Stomach (tissue), 9 donors: ENCODE measurements around the gene NFIC. TPM values are rescaled to one million over a fixed set of nuclear protein-coding genes. Genes with fewer than 3 reads are reported as not detected.
A peak's percentile ranks its signal among the peaks of the same experiment; 100 is the strongest.

Source experiments
- DNase-seq, 2 donors: peaks; one replicate each; pipeline versions ENCODE4 v3.0.0 to v3.0.0-alpha.2; 2013 to 2019
- H3K27ac ChIP-seq, 5 donors: fragments of 200-600 bp in 4 of 5; sonication (generic) in 4 of 5; one replicate each; pipeline ENCODE4 v1.5.1; 2013 to 2019; ENCODE audit warnings: mild to moderate bottlenecking in 1 of 5, moderate library complexity in 1 of 5
- H3K27me3 ChIP-seq, 3 donors: fragments of 200-600 bp; sonication (generic); one replicate each; pipeline ENCODE4 v1.5.1; 2017 to 2019; ENCODE audit warnings: mixed run types in 1 of 3
- H3K36me3 ChIP-seq, 4 donors: fragments of 200-600 bp; sonication (generic); 1 replicate in 3 of 4; 2 replicates in 1 of 4; pipeline ENCODE4 v1.5.1; 2016 to 2019
- H3K4me1 ChIP-seq, 4 donors: fragments of 200-600 bp; sonication (generic); one replicate each; pipeline ENCODE4 v1.5.1; 2016 to 2019
- H3K4me3 ChIP-seq, 4 donors: fragments of 200-600 bp; sonication (generic) in 3 of 4; one replicate each; pipeline ENCODE4 v1.5.1; 2016 to 2019; ENCODE audit warnings: mild to moderate bottlenecking in 1 of 4
- H3K9me3 ChIP-seq, 4 donors: fragments of 200-600 bp; sonication (generic); one replicate each; pipeline ENCODE4 v1.5.1; 2016 to 2019
- EP300 ChIP-seq: sonication (generic); formaldehyde crosslinking; IDR thresholded peaks from one replicate; pipeline ENCODE4 v1.6.1; 2017; ENCODE audit warnings: antibody characterized with exemption
- POLR2A ChIP-seq, 4 donors: fragments of 450-650 bp; IDR thresholded peaks; one replicate each; pipeline ENCODE4 v1.6.1; 2016; ENCODE audit warnings: antibody characterized with exemption in 4 of 4, control low read depth in 2 of 4, mild to moderate bottlenecking in 1 of 4, moderate library complexity in 1 of 4
- POLR2AphosphoS5 ChIP-seq, 3 donors: sonication (generic); formaldehyde crosslinking; IDR thresholded peaks; one replicate each; pipeline ENCODE4 v1.6.1; 2016; ENCODE audit warnings: antibody characterized with exemption in 3 of 3
- WGBS, 5 donors: extraction: QIAGEN DNeasy Blood & Tissue Kit in 3 of 5; methylation state at CpG; one replicate each; pipeline versions ENCODE4 v1.1.5 to v1.1.7; 2013 to 2018; 5-methylcytosine and 5-hydroxymethylcytosine counted together
- intact Hi-C: fragments of 100-400 bp; cut with DNase I; formaldehyde crosslinking; loops from one replicate; pipeline ENCODE4 v1.15.1; 2023; ENCODE audit warnings: low total_unique reads
- polyA plus RNA-seq, 3 donors: library from polyadenylated mRNA; stranded (reverse); fragments of 200-250 nt; gene quantifications; one replicate each; pipeline ENCODE4 v1.2.3, GENCODE V29; 2013
- total RNA-seq, 5 donors: library from RNA; depleted of rRNA; stranded (reverse); fragments of >200 nt; gene quantifications; one replicate each; pipeline versions ENCODE4 v1.1.0 to v1.2.3, GENCODE V29; 2014 to 2016
- TF ChIP-seq, protein P1 (sequence below), 7 experiments: fragments of 450-650 bp in 4 of 7; fragments of 200-600 bp in 3 of 7; sonication (generic) in 3 of 7; IDR thresholded peaks; one replicate each; pipeline ENCODE4 v1.5.1; 2016 to 2019; ENCODE audit warnings: antibody characterized with exemption in 7 of 7, control low read depth in 2 of 7, mild to moderate bottlenecking in 1 of 7
- donor health status: healthy with polysubstance abuse.
- donor health status: Bipolar disorder and iron deficiency.
- donor health status: healthy.

NFIC gene
- total and polyA plus RNA-seq, 8 donors, result 16.7 to 251 (median 47.8) TPM

DNA sequence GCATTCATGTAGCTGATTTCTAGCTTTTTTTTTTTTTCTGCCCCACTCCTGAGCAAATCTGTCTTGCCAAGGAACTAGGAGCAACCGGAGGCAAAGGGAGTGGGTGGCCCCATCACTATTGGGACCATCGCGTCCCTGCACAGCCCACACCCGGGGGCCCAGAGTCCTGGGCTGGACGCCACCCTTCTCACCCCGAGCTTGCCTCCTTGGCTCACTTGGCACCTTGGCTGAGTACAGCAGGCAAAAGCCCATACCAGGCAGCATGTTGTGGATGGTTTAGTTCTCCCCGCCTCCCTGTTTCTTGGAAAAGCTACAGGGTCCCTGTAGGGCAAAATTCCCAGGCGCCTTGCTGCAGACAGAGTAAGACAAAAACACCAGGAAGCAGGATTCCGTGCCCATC, 100.3 kb downstream of the NFIC start:
- DNase-seq, result no peak
- Histone ChIP-seq H3K36me3 (peaks cover 24 to 42% (median 35%) of the 10 kb centered on the region in 4 donors), H3K9me3 (no peaks in the 10 kb centered on the region), H3K27me3 (no peaks in the 10 kb centered on the region), H3K4me3 (no peak overlapping the region), H3K27ac (peak overlapping the region in 4 of 5 donors; percentile 13 to 70 (median 39)), H3K4me1 (peaks cover 6 to 72% (median 33%) of the 10 kb centered on the region in 4 donors)
- 72 to 90% (median 85%) methylated on average over 9 of the region's 9 CpGs for WGBS, 5 donors
- TF ChIP-seq, protein P1, sequence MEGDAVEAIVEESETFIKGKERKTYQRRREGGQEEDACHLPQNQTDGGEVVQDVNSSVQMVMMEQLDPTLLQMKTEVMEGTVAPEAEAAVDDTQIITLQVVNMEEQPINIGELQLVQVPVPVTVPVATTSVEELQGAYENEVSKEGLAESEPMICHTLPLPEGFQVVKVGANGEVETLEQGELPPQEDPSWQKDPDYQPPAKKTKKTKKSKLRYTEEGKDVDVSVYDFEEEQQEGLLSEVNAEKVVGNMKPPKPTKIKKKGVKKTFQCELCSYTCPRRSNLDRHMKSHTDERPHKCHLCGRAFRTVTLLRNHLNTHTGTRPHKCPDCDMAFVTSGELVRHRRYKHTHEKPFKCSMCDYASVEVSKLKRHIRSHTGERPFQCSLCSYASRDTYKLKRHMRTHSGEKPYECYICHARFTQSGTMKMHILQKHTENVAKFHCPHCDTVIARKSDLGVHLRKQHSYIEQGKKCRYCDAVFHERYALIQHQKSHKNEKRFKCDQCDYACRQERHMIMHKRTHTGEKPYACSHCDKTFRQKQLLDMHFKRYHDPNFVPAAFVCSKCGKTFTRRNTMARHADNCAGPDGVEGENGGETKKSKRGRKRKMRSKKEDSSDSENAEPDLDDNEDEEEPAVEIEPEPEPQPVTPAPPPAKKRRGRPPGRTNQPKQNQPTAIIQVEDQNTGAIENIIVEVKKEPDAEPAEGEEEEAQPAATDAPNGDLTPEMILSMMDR (IDR thresholded peaks at IDR 0.05), result no peak
- TF ChIP-seq POLR2AphosphoS5 (IDR thresholded peaks at IDR 0.05), result peak in 1 of 3 donors; percentile 40
- TF ChIP-seq EP300, result no peak
- TF ChIP-seq POLR2A (IDR thresholded peaks at IDR 0.05), result no peak
- intact Hi-C loops, result no loop called here

DNA sequence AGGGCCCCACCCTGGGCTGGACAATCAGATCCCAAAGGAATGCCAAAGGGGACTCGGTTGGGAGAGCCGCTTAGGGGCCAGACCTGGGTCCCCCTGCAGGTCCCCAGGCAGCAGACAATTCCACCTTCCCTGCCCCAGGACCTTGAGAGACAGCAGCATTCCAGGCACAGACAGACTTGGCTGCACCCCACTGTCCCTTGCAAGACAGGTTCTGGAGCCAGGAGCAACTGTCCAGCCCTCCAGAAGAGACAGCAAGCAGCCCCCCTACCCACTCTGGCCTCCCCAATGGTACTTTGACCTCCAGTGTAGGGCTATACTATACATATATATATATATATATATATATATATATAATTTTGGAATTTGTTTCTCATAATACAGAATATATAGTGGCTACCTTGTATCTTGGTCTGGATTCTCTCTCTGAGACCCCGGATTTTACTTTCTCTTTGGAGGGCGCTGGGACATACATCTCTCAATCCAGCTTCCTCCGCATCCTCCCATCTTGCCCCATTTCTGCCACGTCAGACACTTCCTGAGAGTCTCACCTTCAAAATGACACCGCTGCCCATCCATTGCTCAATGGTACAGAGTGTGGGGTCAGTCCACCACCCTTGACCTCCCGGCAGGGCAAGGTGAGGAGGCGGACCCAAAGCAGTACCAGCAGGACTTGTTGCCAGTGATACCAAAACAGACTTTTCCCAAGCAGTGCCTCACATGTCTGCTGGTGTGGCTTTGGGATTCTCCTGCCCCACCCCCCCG, 101.2 kb downstream of the NFIC start:
- Histone ChIP-seq H3K4me1 (peaks cover 12 to 81% (median 43%) of the 10 kb centered on the region in 4 donors), H3K36me3 (peaks cover 16 to 32% (median 26%) of the 10 kb centered on the region in 4 donors), H3K27ac (peak overlapping the region in 3 of 5 donors; percentile 39 to 70 (median 67)), H3K27me3 (no peaks in the 10 kb centered on the region), H3K9me3 (no peaks in the 10 kb centered on the region), H3K4me3 (no peak overlapping the region)
- TF ChIP-seq, protein P1 (IDR thresholded peaks at IDR 0.05), result no peak
- TF ChIP-seq POLR2A (IDR thresholded peaks at IDR 0.05), result no peak
- no peak for TF ChIP-seq POLR2AphosphoS5 (IDR thresholded peaks at IDR 0.05)
- 86 to 95% (median 93%) methylated on average over 10 of the region's 10 CpGs for WGBS, 5 donors
- intact Hi-C loops, result no loop called here
- DNase-seq, result no peak

DNA sequence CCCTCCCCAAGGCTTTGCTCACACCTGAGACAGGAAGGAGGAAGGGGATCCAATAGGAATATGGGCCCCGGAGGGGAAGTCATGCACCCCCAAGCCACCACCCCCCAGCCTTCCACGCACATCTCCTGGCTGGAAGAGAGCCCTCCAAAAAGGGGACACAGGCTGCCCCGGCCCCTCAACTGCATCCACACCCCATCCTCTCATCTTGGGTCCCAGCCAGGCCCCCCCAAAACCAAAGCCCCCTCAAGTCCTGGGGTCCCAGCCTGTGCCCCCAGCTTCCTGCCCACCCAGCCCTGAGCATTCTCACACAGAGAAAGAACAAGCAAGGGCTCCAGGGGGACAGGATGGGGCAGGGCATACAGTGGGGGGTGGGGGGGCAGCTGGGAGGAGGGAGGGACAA, 101.8 kb downstream of the NFIC start:
- TF ChIP-seq POLR2A (IDR thresholded peaks at IDR 0.05) (no peak), EP300 (no peak), POLR2AphosphoS5 (IDR thresholded peaks at IDR 0.05) (no peak)
- TF ChIP-seq, protein P1 (IDR thresholded peaks at IDR 0.05), result no peak
- DNase-seq, result no peak
- peak overlapping the region in 2 of 5 donors; percentile 67 to 70 for H3K27ac ChIP-seq
- H3K4me1 ChIP-seq, result peaks cover 15 to 86% (median 46%) of the 10 kb centered on the region in 4 donors
- H3K27me3 ChIP-seq, result no peaks in the 10 kb centered on the region
- WGBS, 5 donors, result 81 to 95% (median 91%) methylated on average over 3 of the region's 3 CpGs
- peaks cover 11 to 26% (median 20%) of the 10 kb centered on the region in 4 donors for H3K36me3 ChIP-seq
- H3K9me3 ChIP-seq, result no peaks in the 10 kb centered on the region
- H3K4me3 ChIP-seq, result no peak overlapping the region
- intact Hi-C loops, result no loop called here

GRCh38 chr19:3469638-3470499, 103.5 kb downstream of the NFIC start:
- Histone ChIP-seq H3K36me3 (peaks cover 0 to 10% (median 4%) of the 10 kb centered on the region in 4 donors), H3K27me3 (no peaks in the 10 kb centered on the region), H3K4me3 (no peak overlapping the region), H3K4me1 (peaks cover 15 to 80% (median 52%) of the 10 kb centered on the region in 4 donors), H3K27ac (peak overlapping the region in 2 of 5 donors; percentile 34 to 70), H3K9me3 (no peaks in the 10 kb centered on the region)
- intact Hi-C loops, result loop anchor here (5.0 kb wide), 1 partner anchor 148 kb away; no protein-coding TSS in a partner anchor
- no peak for DNase-seq
- no peak for TF ChIP-seq EP300
- TF ChIP-seq, protein P1 (IDR thresholded peaks at IDR 0.05), result no peak
- TF ChIP-seq POLR2A (IDR thresholded peaks at IDR 0.05), result no peak
- no peak for TF ChIP-seq POLR2AphosphoS5 (IDR thresholded peaks at IDR 0.05)
- WGBS, 5 donors, result 42 to 70% (median 50%) methylated on average over 8 to 14 of the region's 14 CpGs
